ENCODE results near the gene CYP26B1. TPM values are rescaled to one million over a fixed set of nuclear protein-coding genes. Genes with fewer than 3 reads are reported as not detected.

Gene CYP26B1
- total RNA-seq, 1 experiment from 2014 or later: 2.7 TPM

DNA sequence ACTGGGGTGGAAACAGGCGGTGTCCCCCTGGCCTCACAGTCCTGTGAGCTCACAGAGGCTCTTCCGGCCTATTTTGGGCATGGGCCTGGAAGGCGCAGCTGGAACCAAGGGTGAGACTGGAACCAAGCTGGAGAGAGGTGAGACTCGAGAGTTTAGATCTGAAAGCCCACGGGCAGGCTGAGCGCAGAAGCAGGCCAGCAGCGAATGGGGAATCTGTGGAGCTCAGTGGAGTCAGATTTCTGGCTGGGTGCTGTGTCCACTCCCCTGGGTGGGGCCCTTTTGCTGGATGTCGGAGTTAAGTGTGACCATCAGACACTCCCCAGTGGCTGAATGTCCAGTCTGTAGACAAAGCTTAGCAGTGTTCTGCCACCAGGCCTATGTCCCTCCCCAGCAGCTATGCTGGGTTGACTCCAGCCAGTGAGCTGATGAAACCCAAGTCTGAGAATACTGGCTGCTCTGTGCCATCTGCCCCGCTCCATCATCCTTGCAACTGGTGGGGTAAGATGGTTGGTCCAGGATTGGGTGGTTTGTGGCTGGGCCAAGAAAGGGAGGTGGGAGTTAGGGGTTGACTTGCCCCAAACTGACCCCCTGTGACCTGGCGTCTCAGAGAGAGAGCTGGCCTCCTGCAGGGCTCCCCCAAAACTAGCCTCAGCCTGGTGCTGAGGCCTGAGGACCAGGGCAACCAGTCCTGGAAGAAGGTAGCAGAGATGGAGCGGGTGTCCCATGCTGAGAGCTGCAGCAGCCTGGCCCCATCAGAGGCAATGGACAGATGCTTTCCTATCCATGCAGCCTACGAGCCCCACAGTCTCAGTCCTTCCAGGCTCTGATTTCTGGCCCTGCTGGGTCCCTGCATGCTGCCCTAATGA, 34.4 kb downstream of the CYP26B1 start:
- no peaks in the 10 kb centered on the region for H3K36me3 ChIP-seq (ENCODE audit: insufficient read depth, low read length, poor library complexity, severe bottlenecking)
- TF ChIP-seq, protein P1, sequence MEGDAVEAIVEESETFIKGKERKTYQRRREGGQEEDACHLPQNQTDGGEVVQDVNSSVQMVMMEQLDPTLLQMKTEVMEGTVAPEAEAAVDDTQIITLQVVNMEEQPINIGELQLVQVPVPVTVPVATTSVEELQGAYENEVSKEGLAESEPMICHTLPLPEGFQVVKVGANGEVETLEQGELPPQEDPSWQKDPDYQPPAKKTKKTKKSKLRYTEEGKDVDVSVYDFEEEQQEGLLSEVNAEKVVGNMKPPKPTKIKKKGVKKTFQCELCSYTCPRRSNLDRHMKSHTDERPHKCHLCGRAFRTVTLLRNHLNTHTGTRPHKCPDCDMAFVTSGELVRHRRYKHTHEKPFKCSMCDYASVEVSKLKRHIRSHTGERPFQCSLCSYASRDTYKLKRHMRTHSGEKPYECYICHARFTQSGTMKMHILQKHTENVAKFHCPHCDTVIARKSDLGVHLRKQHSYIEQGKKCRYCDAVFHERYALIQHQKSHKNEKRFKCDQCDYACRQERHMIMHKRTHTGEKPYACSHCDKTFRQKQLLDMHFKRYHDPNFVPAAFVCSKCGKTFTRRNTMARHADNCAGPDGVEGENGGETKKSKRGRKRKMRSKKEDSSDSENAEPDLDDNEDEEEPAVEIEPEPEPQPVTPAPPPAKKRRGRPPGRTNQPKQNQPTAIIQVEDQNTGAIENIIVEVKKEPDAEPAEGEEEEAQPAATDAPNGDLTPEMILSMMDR (conservative IDR thresholded peaks at IDR 0.05; ENCODE audit: low read depth, low read length): no peak
- TF ChIP-seq EZH2 (IDR thresholded peaks at IDR 0.05; ENCODE audit: borderline replicate concordance, low read depth, low read length, poor library complexity, severe bottlenecking): no peak
- peaks cover 5% of the 10 kb centered on the region for H3K4me1 ChIP-seq (ENCODE audit: insufficient read depth, low read length, poor library complexity, severe bottlenecking)
- CTCF ChIA-PET: no interaction called here
- no peak for DNase-seq (ENCODE audit: low spot score)
- POLR2A ChIA-PET (ENCODE audit: low non-redundant PET): no interaction called here
- intact Hi-C loops (cut with micrococcal nuclease; ENCODE audit: unreplicated experiment): no loop called here
- BruUV-seq (replicated peaks): no TSS peak
- no peak overlapping the region for H3K4me3 ChIP-seq (ENCODE audit: low read depth, low read length, poor library complexity, severe bottlenecking)
- H3K27me3 ChIP-seq (replicated peaks; ENCODE audit: insufficient read depth, low read depth, low read length, poor library complexity): no peaks in the 10 kb centered on the region
- no peak overlapping the region for H3K27ac ChIP-seq (ENCODE audit: low read depth, low read length, poor library complexity, severe bottlenecking)
- H3K9me3 ChIP-seq (ENCODE audit: low read depth, low read length, poor library complexity, severe bottlenecking): no peaks in the 10 kb centered on the region

DNA sequence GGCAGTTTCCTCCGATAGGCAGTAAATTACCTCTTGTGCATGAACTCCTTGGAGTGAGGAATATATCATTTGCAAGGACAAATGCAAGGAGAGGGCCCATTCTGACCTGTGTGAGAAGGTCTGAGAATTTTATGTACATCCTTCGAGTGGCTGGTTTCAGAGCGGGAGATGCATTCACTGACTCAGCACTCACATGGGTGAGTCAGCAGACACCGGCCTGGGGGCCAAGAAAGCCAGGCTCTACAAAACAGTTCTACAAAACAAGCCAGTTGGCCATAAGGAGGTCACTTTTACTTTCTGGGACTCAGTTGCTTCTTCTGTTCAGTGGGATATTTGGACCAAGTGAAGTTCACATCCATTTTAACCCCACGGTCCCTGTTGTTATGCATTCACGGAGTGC, 35.3 kb downstream of the CYP26B1 start:
- no peak for DNase-seq (ENCODE audit: low spot score)
- BruUV-seq (replicated peaks): no TSS peak
- no peak for TF ChIP-seq EZH2 (IDR thresholded peaks at IDR 0.05; ENCODE audit: borderline replicate concordance, low read depth, low read length, poor library complexity, severe bottlenecking)
- TF ChIP-seq, protein P1 (conservative IDR thresholded peaks at IDR 0.05; ENCODE audit: low read depth, low read length): no peak
- POLR2A ChIA-PET (ENCODE audit: low non-redundant PET): no interaction called here
- CTCF ChIA-PET: no interaction called here
- intact Hi-C loops (cut with micrococcal nuclease; ENCODE audit: unreplicated experiment): no loop called here
- H3K36me3 ChIP-seq (ENCODE audit: insufficient read depth, low read length, poor library complexity, severe bottlenecking): no peaks in the 10 kb centered on the region
- H3K4me1 ChIP-seq (ENCODE audit: insufficient read depth, low read length, poor library complexity, severe bottlenecking): peaks cover 5% of the 10 kb centered on the region
- H3K27ac ChIP-seq (ENCODE audit: low read depth, low read length, poor library complexity, severe bottlenecking): no peak overlapping the region
- H3K4me3 ChIP-seq (ENCODE audit: low read depth, low read length, poor library complexity, severe bottlenecking): no peak overlapping the region
- H3K9me3 ChIP-seq (ENCODE audit: low read depth, low read length, poor library complexity, severe bottlenecking): no peaks in the 10 kb centered on the region
- H3K27me3 ChIP-seq (replicated peaks; ENCODE audit: insufficient read depth, low read depth, low read length, poor library complexity): no peaks in the 10 kb centered on the region

DNA sequence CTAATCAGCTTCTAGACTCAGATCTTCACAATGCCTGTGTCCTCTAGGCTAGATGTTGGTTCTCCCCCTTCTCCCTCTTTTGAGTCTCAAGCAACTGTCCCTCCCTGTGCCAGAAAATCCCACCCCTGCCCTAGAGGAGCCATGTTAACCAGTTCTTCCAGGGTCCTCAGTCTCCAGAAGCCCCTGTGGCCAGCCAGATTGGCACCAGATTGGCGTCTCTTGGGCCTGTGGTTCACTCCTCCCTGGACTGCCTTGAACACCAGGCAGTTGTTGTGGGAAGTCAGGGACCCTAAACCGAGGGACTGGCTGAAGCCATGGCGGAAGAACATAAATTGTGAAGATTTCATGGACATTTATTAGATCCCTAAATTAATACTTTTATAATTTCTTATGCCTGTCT, 36.6 kb downstream of the CYP26B1 start:
- POLR2A ChIA-PET (ENCODE audit: low non-redundant PET): no interaction called here
- no peak for DNase-seq (ENCODE audit: low spot score)
- intact Hi-C loops (cut with micrococcal nuclease; ENCODE audit: unreplicated experiment): no loop called here
- TF ChIP-seq EZH2 (IDR thresholded peaks at IDR 0.05; ENCODE audit: borderline replicate concordance, low read depth, low read length, poor library complexity, severe bottlenecking): no peak
- TF ChIP-seq, protein P1 (conservative IDR thresholded peaks at IDR 0.05; ENCODE audit: low read depth, low read length): no peak
- no peaks in the 10 kb centered on the region for H3K36me3 ChIP-seq (ENCODE audit: insufficient read depth, low read length, poor library complexity, severe bottlenecking)
- no TSS peak for BruUV-seq (replicated peaks)
- H3K27ac ChIP-seq (ENCODE audit: low read depth, low read length, poor library complexity, severe bottlenecking): no peak overlapping the region
- no peaks in the 10 kb centered on the region for H3K27me3 ChIP-seq (replicated peaks; ENCODE audit: insufficient read depth, low read depth, low read length, poor library complexity)
- H3K4me3 ChIP-seq (ENCODE audit: low read depth, low read length, poor library complexity, severe bottlenecking): no peak overlapping the region
- CTCF ChIA-PET: no interaction called here
- H3K4me1 ChIP-seq (ENCODE audit: insufficient read depth, low read length, poor library complexity, severe bottlenecking): peaks cover 5% of the 10 kb centered on the region
- H3K9me3 ChIP-seq (ENCODE audit: low read depth, low read length, poor library complexity, severe bottlenecking): no peaks in the 10 kb centered on the region
